Endothelial cell of umbilical vein (primary cell): ENCODE measurements around the gene MAPKAPK2. TPM values are rescaled to one million over a fixed set of nuclear protein-coding genes. Genes with fewer than 3 reads are reported as not detected.

Experiments
- BruUV-seq: library from RNA; stranded (reverse); fragments of 400-500 nt; replicated peaks from 2 replicates; lab custom pipeline; 2021; lab: Mats Ljungman, UMichigan
- CTCF ChIA-PET: fragments of 300-600, 350-600 bp; sonication (Branson Sonifier 250); formaldehyde crosslinking; loops from one replicate; lab custom pipeline; 2021; ENCODE audit warnings: antibody characterized with exemption, inconsistent platforms; lab: Charles Lee
- POLR2A ChIA-PET: fragments of 300-600, 350-600 bp; sonication (Branson Sonifier 250); formaldehyde crosslinking; loops from one replicate; lab custom pipeline; 2021; ENCODE audit warnings: antibody characterized with exemption, inconsistent platforms; lab: Charles Lee
- DNase-seq: peaks from one replicate; pipeline ENCODE4 v3.0.0-alpha.2; 2011; ENCODE audit warnings: low read depth, low spot score
- FAIRE-seq: peaks from 2 replicates; lab custom pipeline; 2011; peaks lifted over from hg19 to GRCh38; lab: Jason Lieb, UNC
- H2AFZ ChIP-seq: 2 replicates; pipeline ENCODE4 v1.6.0; 2012; ENCODE audit warnings: low read depth, low read length, control low read depth, inconsistent platforms
- H3K27ac ChIP-seq: 2 replicates; pipeline ENCODE4 v1.5.1; 2011; ENCODE audit warnings: low read depth, mild to moderate bottlenecking, control low read depth, low read length, moderate library complexity; ENCODE audit not compliant: insufficient read depth
- H3K27me3 ChIP-seq, 2 experiments: 2 replicates each; pipeline versions ENCODE4 v1.6.0 to v1.6.1; 2011; ENCODE audit warnings: low read length in 2 of 2, mixed read lengths in 1 of 2; ENCODE audit not compliant: control insufficient read depth in 2 of 2, insufficient read depth in 2 of 2
- H3K36me3 ChIP-seq, 2 experiments: 2 replicates in 1 of 2; 3 replicates in 1 of 2; pipeline ENCODE4 v1.5.1; 2011; ENCODE audit warnings: low read length in 2 of 2, mild to moderate bottlenecking in 1 of 2, moderate library complexity in 1 of 2; ENCODE audit not compliant: control insufficient read depth in 2 of 2, insufficient read depth in 2 of 2; ENCODE audit errors: extremely low read depth in 1 of 2
- H3K4me1 ChIP-seq: 3 replicates; pipeline ENCODE4 v1.5.1; 2011; ENCODE audit warnings: mild to moderate bottlenecking, low read length; ENCODE audit not compliant: control insufficient read depth, insufficient read depth; ENCODE audit errors: extremely low read depth
- H3K4me2 ChIP-seq: 2 replicates; pipeline ENCODE4 v1.6.1; 2011; ENCODE audit warnings: low read length, control low read depth, mixed read lengths; ENCODE audit not compliant: insufficient read depth
- H3K4me3 ChIP-seq, 3 experiments: fragments of 200-600 bp in 1 of 3; sonication (generic), shearing (Covaris generic) in 1 of 3; replicated peaks in 1 of 3; 2 replicates each; pipeline ENCODE4 v1.5.1; 2011 to 2016; ENCODE audit warnings: control low read depth in 3 of 3, low read length in 3 of 3, mild to moderate bottlenecking in 2 of 3, inconsistent platforms in 1 of 3, low read depth in 1 of 3, moderate library complexity in 1 of 3; ENCODE audit not compliant: insufficient read depth in 1 of 3
- H3K79me2 ChIP-seq: 2 replicates; pipeline ENCODE4 v1.6.0; 2012; ENCODE audit warnings: low read length, inconsistent platforms; ENCODE audit not compliant: control insufficient read depth, insufficient read depth
- H3K9ac ChIP-seq: replicated peaks from 2 replicates; pipeline ENCODE3; 2011; ENCODE audit warnings: low read length, control low read depth; ENCODE audit not compliant: insufficient read depth; ENCODE audit errors: extremely low read depth
- H3K9me1 ChIP-seq: replicated peaks from 3 replicates; pipeline ENCODE4 v1.6.0; 2011; ENCODE audit warnings: mild to moderate bottlenecking, low read length; ENCODE audit not compliant: control insufficient read depth, insufficient read depth; ENCODE audit errors: extremely low read depth
- H3K9me3 ChIP-seq: replicated peaks from 2 replicates; pipeline ENCODE4 v1.5.1; 2012; ENCODE audit warnings: low read length, inconsistent platforms; ENCODE audit not compliant: control insufficient read depth, insufficient read depth
- H4K20me1 ChIP-seq: replicated peaks from 2 replicates; pipeline ENCODE3; 2011; ENCODE audit warnings: mild to moderate bottlenecking, low read length; ENCODE audit not compliant: control insufficient read depth, insufficient read depth; ENCODE audit errors: extremely low read depth
- EZH2 ChIP-seq: IDR thresholded peaks from 2 replicates; pipeline ENCODE4 v1.6.1; 2012; ENCODE audit warnings: borderline replicate concordance, low read depth, mild to moderate bottlenecking, moderate library complexity, low read length, inconsistent platforms; ENCODE audit not compliant: severe bottlenecking
- FOS ChIP-seq: IDR thresholded peaks from 2 replicates; pipeline ENCODE4 v1.6.1; 2011; ENCODE audit warnings: mild to moderate bottlenecking, low read length, moderate library complexity, borderline replicate concordance; ENCODE audit not compliant: insufficient read depth
- GATA2 ChIP-seq: IDR thresholded peaks from 2 replicates; pipeline ENCODE4 v1.7.0; 2011; ENCODE audit warnings: low read depth, mild to moderate bottlenecking, moderate library complexity, mixed read lengths, low read length; ENCODE audit not compliant: insufficient read length, insufficient read depth
- JUN ChIP-seq: IDR thresholded peaks from 2 replicates; pipeline ENCODE4 v1.6.1; 2011; ENCODE audit warnings: borderline replicate concordance, low read depth; ENCODE audit not compliant: insufficient read length, insufficient read depth
- MYC ChIP-seq: IDR thresholded peaks from one replicate; pipeline ENCODE4 v1.6.1; 2011; ENCODE audit warnings: mild to moderate bottlenecking, low read depth, low read length
- POLR2A ChIP-seq: IDR thresholded peaks from 2 replicates; pipeline ENCODE4 v1.6.1; 2012; ENCODE audit warnings: low read depth, mild to moderate bottlenecking, control low read depth, low read length
- POLR2AphosphoS5 ChIP-seq: IDR thresholded peaks from 2 replicates; pipeline ENCODE4 v1.6.1; 2012; ENCODE audit warnings: low read depth, mild to moderate bottlenecking, control low read depth, low read length, moderate library complexity; ENCODE audit not compliant: insufficient read depth
- dilution Hi-C: fragments of 300-500 bp; cut with MboI; formaldehyde crosslinking; loops from one replicate; pipeline ENCODE4 v1.15.0; 2019; ENCODE audit warnings: low sequenced_read_pairs; ENCODE audit not compliant: extremely low pct_ligation_motif_present
- intact Hi-C: fragments of 100-400 bp; cut with micrococcal nuclease; formaldehyde crosslinking; loops from one replicate; pipeline ENCODE4 v1.10.0; 2022
- polyA plus RNA-seq, 4 experiments: library from polyadenylated mRNA; depleted of rRNA in 3 of 4; stranded (reverse) in 3 of 4; unstranded in 1 of 4; fragments of >200 nt; gene quantifications; 2 replicates each; pipeline versions ENCODE4 v1.2.1 to v1.2.3, GENCODE V29; 2011 to 2012; ENCODE audit warnings: missing spikeins in 1 of 4
- total RNA-seq: library from RNA; stranded (reverse); gene quantifications from 2 replicates; pipeline ENCODE4 v1.2.3, GENCODE V29; 2021
- TF ChIP-seq, protein P1 (sequence below), 2 donors: IDR thresholded peaks; 1 replicate in 1 of 2; 2 replicates in 1 of 2; pipeline ENCODE4 v1.5.1; 2011; ENCODE audit warnings: low read length in 2 of 2, mild to moderate bottlenecking in 2 of 2, moderate library complexity in 2 of 2, control low read depth in 1 of 2, inconsistent platforms in 1 of 2, low read depth in 1 of 2; ENCODE audit not compliant: insufficient read depth in 1 of 2; ENCODE audit errors: extremely low read depth in 1 of 2
- TF ChIP-seq, protein P2 (sequence below): IDR thresholded peaks from 2 replicates; pipeline ENCODE4 v1.6.1; 2011; ENCODE audit not compliant: insufficient read depth, insufficient read length

MAPKAPK2 gene
- total and polyA plus RNA-seq, 2 donors (not counting 3 experiments of a cell fraction or from before 2014, with no cell fraction given), result 52.9 to 69.1 TPM

DNA sequence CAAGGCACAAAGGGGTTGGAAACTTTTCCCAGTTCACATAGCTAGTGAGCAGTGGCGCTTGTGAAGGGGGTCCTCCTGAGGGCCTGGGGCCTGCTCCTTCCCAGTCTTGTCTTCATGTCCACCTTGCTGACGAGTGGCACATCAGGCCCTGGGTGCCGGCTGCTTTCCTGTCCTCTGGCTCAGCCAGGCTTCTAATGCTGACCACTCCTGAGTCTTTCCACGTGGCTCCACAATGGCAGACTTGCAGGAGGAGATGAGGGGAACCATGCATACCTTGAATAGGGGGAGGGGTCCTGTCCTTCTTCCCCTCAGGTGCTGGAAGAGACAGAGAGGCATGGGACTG is 38.7 kb downstream of the MAPKAPK2 start:
- Histone ChIP-seq H3K4me3 (no peak overlapping the region), H3K36me3 (no peaks in the 10 kb centered on the region), H2AFZ (no peak overlapping the region), H3K9me3 (no peaks in the 10 kb centered on the region), H3K79me2 (peaks cover 37% of the 10 kb centered on the region), H3K4me2 (no peak overlapping the region), H3K27ac (no peak overlapping the region), H3K4me1 (no peaks in the 10 kb centered on the region), H4K20me1 (peaks cover 11% of the 10 kb centered on the region), H3K9ac (no peak overlapping the region), H3K9me1 (no peaks in the 10 kb centered on the region), H3K27me3 (no peaks in the 10 kb centered on the region)
- no peak for DNase-seq
- ChIA-PET CTCF (no interaction called here), POLR2A (no interaction called here)
- TF ChIP-seq GATA2 (no peak), EZH2 (no peak), FOS (no peak), JUN (no peak), POLR2AphosphoS5 (no peak), POLR2A (no peak), MYC (no peak)
- TF ChIP-seq, protein P1, sequence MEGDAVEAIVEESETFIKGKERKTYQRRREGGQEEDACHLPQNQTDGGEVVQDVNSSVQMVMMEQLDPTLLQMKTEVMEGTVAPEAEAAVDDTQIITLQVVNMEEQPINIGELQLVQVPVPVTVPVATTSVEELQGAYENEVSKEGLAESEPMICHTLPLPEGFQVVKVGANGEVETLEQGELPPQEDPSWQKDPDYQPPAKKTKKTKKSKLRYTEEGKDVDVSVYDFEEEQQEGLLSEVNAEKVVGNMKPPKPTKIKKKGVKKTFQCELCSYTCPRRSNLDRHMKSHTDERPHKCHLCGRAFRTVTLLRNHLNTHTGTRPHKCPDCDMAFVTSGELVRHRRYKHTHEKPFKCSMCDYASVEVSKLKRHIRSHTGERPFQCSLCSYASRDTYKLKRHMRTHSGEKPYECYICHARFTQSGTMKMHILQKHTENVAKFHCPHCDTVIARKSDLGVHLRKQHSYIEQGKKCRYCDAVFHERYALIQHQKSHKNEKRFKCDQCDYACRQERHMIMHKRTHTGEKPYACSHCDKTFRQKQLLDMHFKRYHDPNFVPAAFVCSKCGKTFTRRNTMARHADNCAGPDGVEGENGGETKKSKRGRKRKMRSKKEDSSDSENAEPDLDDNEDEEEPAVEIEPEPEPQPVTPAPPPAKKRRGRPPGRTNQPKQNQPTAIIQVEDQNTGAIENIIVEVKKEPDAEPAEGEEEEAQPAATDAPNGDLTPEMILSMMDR (IDR thresholded peaks at IDR 0.05; ENCODE audit: extremely low read depth in 1 of 2, insufficient read depth in 1 of 2, low read depth in 1 of 2, low read length in 2 of 2), result no peak
- TF ChIP-seq, protein P2, sequence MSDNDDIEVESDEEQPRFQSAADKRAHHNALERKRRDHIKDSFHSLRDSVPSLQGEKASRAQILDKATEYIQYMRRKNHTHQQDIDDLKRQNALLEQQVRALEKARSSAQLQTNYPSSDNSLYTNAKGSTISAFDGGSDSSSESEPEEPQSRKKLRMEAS, result no peak
- dilution Hi-C loops, result no loop called here
- intact Hi-C loops, result no loop called here
- no TSS peak for BruUV-seq
- no peak for FAIRE-seq
